ENCODE results near the gene SLC51B. TPM values are rescaled to one million over a fixed set of nuclear protein-coding genes. Genes with fewer than 3 reads are reported as not detected.
"Not testable (repeated sequence)": the region's sequence is repeated elsewhere in the genome, so short reads cannot be mapped to it uniquely, and the experiment has no call there.

SLC51B gene
- total RNA-seq, 2 donors from 2014 or later, result not detected

DNA sequence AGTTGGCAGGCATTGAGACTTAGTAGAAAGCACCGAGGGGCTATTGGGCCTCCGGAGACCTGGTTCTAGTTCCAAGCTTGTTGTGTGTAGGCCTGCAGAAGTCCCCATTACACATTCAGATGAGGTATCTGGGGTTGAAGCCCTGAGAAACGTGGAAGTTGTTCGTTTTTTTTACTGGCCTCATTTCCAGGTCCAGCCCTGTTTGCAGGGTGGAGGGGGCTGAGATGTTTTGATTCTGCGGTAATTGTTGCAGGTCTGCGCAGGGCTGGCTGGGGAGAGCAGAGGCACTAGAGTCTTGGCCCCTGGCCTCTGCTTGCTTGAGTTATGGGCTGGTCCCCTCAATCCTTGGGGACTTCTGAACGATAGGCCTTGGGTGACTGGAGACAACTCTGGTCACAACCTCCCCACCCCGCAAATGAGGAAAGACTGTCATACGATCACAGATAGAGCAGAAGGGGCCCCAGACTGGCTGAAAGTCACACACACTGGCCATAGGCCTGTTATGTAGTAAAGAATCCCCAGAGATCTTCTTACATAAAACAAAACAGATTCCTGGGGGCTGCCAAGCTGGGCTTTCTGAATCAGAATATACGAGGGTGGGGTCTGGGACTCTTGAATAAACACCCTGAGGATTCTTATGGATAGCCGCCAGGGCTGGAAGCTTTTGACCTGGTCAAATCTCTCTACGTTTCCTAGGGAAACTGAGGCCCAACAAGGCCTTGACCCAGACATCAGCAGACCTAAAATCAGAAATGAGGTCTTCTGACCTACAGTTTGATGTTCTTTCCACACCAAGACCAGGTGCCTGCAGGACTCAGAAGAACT lies 47.0 kb downstream of the SLC51B start:
- no peaks in the 10 kb centered on the region for H3K4me1 Mint-ChIP-seq
- H3K36me3 Mint-ChIP-seq (ENCODE audit: low read depth), result peaks cover under 1% of the 10 kb centered on the region
- no peak overlapping the region for H3K27ac Mint-ChIP-seq
- H3K9me3 Mint-ChIP-seq, result no peaks in the 10 kb centered on the region
- H3K4me3 Mint-ChIP-seq, result no peak overlapping the region
- H3K27me3 Mint-ChIP-seq, result no peaks in the 10 kb centered on the region
- ATAC-seq (replicated peaks), result no peak

DNA sequence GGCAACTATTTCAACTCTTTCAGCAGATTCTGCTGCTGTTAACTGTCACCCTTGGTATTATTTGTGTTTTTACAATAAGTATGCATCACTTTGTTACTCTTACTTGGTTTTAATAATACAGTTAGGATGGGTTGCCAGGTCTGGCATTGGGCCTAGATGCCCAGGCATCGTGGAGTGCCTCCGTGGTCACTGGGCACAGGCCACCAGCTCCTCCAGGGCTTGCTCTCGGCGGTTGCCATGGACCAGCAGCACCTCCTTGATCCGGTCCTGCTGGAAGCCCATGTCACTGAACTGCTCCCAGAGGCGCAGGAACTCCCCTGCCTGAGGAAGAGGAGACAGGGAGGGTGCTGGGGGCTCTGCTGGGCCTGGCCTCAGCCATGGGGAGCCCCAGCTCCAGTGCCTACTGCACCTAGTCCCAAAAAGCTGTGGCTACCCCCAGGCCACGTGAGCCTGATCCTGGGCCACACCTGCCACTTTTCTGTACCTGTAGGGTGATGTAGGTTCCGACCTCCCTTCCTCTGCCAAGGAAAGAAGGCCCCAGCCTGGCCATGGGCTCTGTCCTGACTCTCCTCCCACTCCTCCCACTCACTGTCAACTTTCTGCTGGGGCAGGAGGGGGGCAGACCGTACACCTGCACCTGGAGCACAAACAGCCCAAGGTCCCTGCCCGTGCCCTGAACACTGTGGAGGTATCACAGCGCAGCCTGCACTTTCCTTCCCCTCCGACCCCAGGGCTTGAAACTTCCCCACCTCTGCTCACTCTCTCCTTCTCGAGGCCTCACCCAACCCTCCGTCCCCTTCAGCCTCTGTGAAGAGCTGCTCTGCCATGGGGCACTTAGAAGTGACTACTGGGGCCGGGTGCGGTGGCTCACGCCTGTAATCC lies 48.0 kb downstream of the SLC51B start:
- H3K27ac Mint-ChIP-seq, result no peak overlapping the region

DNA sequence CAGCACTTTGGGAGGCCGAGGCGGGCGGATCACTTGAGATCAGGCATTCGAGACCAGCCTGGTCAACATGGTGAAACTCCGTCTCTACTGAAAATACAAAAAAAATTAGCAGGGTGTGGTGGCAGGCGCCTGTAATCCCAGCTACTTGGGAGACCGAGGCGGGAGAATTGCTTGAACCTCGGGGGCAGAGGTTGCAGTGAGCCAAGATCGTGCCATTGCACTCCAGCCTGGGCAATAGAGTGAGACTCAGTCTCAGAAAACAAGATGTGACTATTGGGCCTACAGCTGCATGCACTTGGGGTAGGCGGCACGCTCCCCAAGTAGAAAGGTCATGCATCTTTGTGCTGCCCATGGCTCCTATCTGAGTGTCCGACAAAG lies 48.6 kb downstream of the SLC51B start:
- H3K9me3 Mint-ChIP-seq; H3K27ac Mint-ChIP-seq; ATAC-seq (replicated peaks); H3K27me3 Mint-ChIP-seq; H3K4me1 Mint-ChIP-seq; H3K4me3 Mint-ChIP-seq: not testable (repeated sequence)
- peaks cover 17% of the 10 kb centered on the region for H3K36me3 Mint-ChIP-seq (ENCODE audit: low read depth)

More for the DNA sequence above, 48.0 kb downstream of the SLC51B start:
- no peaks in the 10 kb centered on the region for H3K4me1 Mint-ChIP-seq
- H3K27me3 Mint-ChIP-seq, result no peaks in the 10 kb centered on the region
- H3K4me3 Mint-ChIP-seq, result no peak overlapping the region
- ATAC-seq (replicated peaks), result no peak
- peaks cover 11% of the 10 kb centered on the region for H3K36me3 Mint-ChIP-seq (ENCODE audit: low read depth)
- H3K9me3 Mint-ChIP-seq, result no peaks in the 10 kb centered on the region

DNA sequence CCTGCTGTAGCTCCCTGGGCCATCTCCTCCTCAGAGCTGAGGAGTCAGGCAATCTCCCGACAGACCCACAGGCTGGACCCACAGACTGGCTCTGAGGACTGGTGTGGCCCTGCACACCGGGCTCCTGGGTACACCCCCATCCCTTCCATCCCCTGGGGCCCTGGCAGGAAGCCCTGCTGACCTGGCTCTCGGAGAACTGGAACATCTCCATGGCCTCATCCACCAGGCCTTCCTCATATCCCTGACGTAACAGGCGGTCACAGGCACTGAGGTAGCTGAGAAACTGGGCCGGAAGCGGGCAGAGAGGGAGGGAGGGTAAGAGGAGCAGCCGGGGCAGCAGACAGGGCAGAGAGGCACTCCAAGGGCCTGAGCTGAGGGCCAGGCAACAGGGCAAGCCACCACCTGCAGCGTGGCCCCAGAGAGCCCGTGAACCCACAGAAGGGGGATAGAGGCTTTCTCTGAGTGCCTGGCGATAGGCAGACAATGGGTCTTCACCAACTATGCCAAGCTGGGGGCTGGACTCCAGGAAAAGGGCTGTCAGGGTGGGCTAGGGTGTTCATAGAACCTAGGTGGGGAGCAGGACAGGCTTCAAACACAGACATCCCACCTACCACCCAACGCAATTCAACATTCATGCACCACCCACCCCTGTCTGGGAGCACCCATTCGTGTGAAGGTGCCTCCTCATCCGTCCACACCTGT lies 49.3 kb downstream of the SLC51B start:
- no peaks in the 10 kb centered on the region for H3K27me3 Mint-ChIP-seq
- ATAC-seq (replicated peaks), result no peak
- no peak overlapping the region for H3K4me3 Mint-ChIP-seq
- peaks cover 24% of the 10 kb centered on the region for H3K36me3 Mint-ChIP-seq (ENCODE audit: low read depth)
- no peaks in the 10 kb centered on the region for H3K9me3 Mint-ChIP-seq
- no peak overlapping the region for H3K27ac Mint-ChIP-seq
- H3K4me1 Mint-ChIP-seq, result no peaks in the 10 kb centered on the region

DNA sequence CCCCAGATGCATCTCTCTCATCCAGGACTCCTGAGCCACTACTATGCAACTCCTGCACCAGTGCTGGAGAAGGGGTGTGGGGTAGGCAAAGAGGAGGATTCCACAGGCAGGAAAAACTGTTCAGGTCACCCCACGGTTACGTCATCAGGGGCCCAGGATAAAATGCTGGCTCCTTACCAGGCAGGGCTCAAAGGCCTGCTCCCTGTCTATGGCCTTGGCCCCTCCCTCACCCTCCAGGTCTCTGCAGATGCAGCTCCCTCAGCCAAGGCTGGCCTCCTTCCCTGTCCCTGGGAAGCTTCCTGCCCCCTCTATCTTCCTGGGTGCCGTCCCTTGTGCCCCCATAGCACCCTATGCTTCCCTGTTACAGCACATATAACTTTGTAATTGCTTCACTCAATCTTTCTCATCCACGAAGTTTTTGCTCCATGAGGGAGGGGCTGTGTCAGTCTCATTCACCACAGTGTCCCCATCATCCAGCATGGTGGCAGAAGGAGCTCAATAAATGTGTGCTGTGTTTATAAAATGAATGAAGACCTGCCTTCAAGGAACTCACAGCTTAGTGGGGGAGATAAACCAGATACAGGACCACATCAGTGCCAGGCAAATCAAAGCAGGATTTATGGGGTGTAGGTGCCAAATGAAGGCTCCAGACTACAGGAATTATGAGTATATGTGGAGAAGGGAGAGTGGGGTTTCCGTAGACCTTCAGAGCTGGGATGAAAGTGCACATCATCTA lies 50.0 kb downstream of the SLC51B start:
- ATAC-seq (replicated peaks), result no peak

DNA sequence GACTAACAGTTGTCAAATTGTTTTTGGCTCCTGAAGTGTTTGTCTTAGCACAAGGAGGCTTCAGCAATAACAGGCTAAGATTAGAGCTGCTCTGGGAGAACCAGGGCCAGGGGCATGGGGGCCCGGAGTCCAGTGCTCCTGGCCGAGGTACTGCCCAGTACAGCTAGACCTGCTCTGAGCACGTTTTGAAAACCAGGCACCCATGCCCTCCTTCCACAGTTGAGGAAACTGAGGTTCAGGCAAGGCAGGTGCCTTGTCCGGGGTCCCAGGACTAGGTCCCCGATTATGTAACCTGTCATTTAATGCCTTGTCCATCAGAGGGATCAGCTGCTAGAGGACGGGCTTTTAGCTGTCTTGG lies 50.5 kb downstream of the SLC51B start:
- H3K4me1 Mint-ChIP-seq, result no peaks in the 10 kb centered on the region
- H3K4me3 Mint-ChIP-seq, result no peak overlapping the region
- no peaks in the 10 kb centered on the region for H3K27me3 Mint-ChIP-seq
- no peaks in the 10 kb centered on the region for H3K9me3 Mint-ChIP-seq
- no peak for ATAC-seq (replicated peaks)
- no peak overlapping the region for H3K27ac Mint-ChIP-seq
- peaks cover 36% of the 10 kb centered on the region for H3K36me3 Mint-ChIP-seq (ENCODE audit: low read depth)

More for the DNA sequence above, 50.0 kb downstream of the SLC51B start:
- H3K36me3 Mint-ChIP-seq (ENCODE audit: low read depth), result peaks cover 31% of the 10 kb centered on the region
- no peaks in the 10 kb centered on the region for H3K4me1 Mint-ChIP-seq
- no peak overlapping the region for H3K4me3 Mint-ChIP-seq
- H3K27ac Mint-ChIP-seq, result no peak overlapping the region
- no peaks in the 10 kb centered on the region for H3K9me3 Mint-ChIP-seq
- H3K27me3 Mint-ChIP-seq, result no peaks in the 10 kb centered on the region

DNA sequence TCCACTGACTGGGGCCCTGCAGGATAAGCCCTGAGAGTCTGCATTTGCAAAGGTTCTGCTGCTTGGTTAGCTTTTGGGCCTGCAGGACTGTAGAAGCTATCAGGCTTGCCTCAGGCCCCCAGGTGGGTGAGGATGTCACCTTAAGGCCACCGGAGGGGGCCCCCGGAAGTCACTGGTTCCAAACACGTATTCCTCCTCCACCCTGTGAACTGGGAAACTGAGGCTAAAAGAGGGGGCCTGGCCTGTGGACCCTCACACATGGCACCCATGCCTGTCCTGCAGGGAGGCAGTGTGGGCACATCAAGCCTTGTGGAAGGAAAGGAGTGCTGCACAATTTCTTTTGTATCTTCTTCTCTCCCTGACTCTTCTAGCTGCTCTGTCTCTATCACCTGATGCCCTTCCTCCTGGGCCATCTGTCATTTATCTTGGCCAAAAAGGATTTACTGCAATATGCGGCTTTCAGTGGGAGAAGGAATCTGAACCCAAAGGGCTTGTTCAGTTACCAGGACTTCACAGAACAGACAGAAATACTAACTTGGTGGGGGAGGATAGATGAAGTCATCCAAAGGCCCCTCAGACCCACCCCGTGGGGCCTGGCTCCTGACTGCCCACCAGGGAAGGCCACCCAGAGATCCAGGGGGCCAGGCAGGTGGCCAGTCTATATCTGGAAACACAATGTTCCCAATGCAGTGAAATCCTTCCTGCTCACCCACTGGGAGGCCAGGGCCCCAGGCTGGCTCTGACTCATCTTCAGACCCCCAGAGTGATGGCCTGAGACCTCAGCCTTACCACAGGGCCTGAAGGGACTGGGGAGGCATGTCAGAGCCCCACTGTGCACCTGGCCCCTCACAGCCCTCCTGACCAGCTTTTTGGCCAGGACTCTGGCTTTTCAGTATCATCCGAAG lies 51.5 kb downstream of the SLC51B start:
- Mint-ChIP-seq H3K36me3 (ENCODE audit: low read depth) (peaks cover 46% of the 10 kb centered on the region), H3K9me3 (no peaks in the 10 kb centered on the region), H3K27ac (no peak overlapping the region), H3K27me3 (no peaks in the 10 kb centered on the region), H3K4me3 (no peak overlapping the region), H3K4me1 (no peaks in the 10 kb centered on the region)
- ATAC-seq (replicated peaks), result no peak

DNA sequence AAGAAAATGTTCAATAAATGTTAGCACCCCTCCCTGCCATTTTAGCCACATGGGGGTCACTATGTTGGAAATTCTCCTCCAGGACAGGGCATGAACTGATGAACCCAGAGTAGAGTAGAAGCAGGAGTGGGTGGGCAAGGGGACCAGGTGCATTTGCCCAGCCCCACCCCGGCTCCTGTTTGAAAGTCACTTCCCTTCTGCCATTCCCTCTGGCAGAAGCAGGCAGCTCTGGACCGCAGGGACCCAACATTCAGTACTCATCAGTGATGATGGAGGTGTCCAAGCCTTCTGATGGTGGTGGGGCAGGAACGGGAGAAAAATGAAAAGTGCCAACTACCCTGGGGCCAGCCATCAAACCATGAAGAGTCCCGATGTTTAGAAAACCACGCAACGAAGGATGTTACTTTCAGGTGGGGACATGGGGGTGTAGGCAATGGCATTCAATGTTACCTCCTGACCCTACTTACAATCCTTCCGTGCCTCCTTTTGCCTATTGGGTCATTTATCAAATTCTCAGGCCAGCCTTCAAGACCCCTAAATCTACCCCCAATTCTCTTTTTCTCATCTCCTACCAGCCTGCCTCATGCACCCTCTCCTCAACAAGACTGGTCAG lies 52.6 kb downstream of the SLC51B start:
- H3K4me3 Mint-ChIP-seq, result no peak overlapping the region
- peaks cover 48% of the 10 kb centered on the region for H3K36me3 Mint-ChIP-seq (ENCODE audit: low read depth)
- H3K27me3 Mint-ChIP-seq, result no peaks in the 10 kb centered on the region
- no peaks in the 10 kb centered on the region for H3K9me3 Mint-ChIP-seq
- no peaks in the 10 kb centered on the region for H3K4me1 Mint-ChIP-seq
- peak overlapping the region; percentile 18 for H3K27ac Mint-ChIP-seq
- ATAC-seq (replicated peaks), result no peak

DNA sequence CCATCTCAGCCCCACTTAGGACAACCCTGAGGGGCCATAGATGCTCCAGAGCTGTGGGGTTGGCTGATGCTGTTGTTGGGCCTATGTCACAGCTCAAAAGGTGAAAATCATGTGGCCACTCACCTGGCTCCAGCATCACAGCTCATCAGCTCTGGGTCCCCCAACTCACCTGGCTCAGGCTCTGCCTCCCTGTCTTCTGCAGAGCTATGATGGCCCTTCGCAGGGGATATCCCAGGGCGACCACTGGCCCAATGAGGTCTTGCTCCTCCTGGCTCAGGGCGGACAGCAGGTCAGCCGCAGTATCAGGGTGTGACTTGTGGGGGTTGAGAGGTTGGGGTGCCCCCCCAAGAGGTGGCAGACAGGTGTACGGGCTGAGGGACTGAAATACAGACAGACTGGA lies 54.1 kb downstream of the SLC51B start:
- Mint-ChIP-seq H3K4me3 (no peak overlapping the region), H3K36me3 (ENCODE audit: low read depth) (peaks cover 63% of the 10 kb centered on the region), H3K27me3 (no peaks in the 10 kb centered on the region), H3K9me3 (no peaks in the 10 kb centered on the region), H3K4me1 (no peaks in the 10 kb centered on the region), H3K27ac (no peak overlapping the region)
- no peak for ATAC-seq (replicated peaks)

DNA sequence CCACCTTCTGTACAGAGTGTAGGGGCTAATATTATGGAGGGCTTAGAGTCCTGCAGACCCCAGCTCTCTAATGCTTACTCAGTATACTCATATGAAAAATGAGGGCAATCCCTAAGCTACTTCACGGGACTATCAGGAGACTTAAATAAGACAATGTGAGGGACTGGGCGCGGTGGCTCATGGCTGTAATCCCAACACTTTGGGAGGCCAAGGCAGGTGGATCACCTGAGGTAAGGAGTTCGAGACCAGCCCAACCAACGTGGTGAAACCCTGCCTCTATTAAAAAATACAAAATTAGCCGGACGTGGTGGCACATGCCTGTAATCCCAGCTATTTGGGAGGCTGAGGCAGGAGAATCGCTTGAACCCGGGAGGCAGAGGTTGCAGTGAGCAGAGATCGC lies 54.6 kb downstream of the SLC51B start:
- peaks cover 64% of the 10 kb centered on the region for H3K36me3 Mint-ChIP-seq (ENCODE audit: low read depth)
- not testable (repeated sequence) for ATAC-seq (replicated peaks); H3K9me3 Mint-ChIP-seq; H3K4me1 Mint-ChIP-seq; H3K27ac Mint-ChIP-seq; H3K27me3 Mint-ChIP-seq; H3K4me3 Mint-ChIP-seq

DNA sequence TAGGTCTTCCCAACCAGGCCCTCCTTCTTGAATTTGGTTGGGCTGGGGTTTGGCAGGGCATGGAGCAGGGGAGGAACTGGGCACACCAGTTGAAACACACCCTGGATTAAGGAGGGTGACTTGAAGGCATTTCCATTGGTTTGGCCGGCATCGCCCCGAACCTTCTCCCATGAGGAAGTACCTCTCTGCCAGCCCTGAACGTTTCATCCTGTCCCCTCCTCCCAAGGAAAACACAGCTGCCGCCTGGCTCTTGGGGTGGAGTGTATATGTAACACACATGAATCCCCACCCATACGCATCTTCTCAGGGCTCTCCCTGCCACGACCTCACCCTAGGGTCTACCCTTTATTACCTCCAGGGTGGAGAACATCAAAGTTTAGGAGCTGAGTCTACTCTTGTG lies 55.3 kb downstream of the SLC51B start:
- H3K4me3 Mint-ChIP-seq, result no peak overlapping the region
- no peaks in the 10 kb centered on the region for H3K9me3 Mint-ChIP-seq
- no peak for ATAC-seq (replicated peaks)
- no peaks in the 10 kb centered on the region for H3K27me3 Mint-ChIP-seq
- H3K27ac Mint-ChIP-seq, result no peak overlapping the region
- H3K36me3 Mint-ChIP-seq (ENCODE audit: low read depth), result peaks cover 69% of the 10 kb centered on the region
- no peaks in the 10 kb centered on the region for H3K4me1 Mint-ChIP-seq

DNA sequence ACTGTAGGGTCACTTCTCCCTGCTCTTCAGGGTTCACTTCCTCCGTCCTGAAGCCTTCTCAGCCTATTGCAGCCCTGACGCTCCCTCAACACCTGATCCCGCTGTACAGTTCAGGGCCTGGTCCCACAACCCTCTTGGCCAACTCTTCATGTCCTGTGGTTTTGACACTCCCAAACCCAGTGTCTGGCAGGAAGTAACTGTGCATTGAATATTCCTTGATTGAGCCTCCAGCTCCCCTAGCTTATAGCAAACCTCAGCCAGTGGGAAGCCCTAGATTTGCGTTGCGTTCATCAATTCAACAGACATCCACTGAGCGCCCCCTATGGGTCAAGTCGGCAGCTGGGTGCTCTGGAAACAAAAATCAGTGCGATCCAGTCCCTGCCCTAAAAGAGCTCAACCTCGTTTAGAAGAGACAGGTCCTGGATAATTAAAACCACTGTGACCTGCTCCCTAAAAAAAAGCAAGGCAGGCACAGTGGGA lies 56.3 kb downstream of the SLC51B start:
- Mint-ChIP-seq H3K27ac (no peak overlapping the region), H3K9me3 (no peaks in the 10 kb centered on the region), H3K27me3 (no peaks in the 10 kb centered on the region), H3K36me3 (ENCODE audit: low read depth) (peaks cover 79% of the 10 kb centered on the region), H3K4me3 (no peak overlapping the region), H3K4me1 (no peaks in the 10 kb centered on the region)
- ATAC-seq (replicated peaks), result no peak

All from activated T-helper 17 cell treated with anti-CD3 and anti-CD28 coated beads, Interleukin-2, amount 50 U/mL, for 72 hours (primary cell).